GM23338 (cell line): ENCODE data around the gene IL36RN. TPM values are rescaled to one million over a fixed set of nuclear protein-coding genes. Genes with fewer than 3 reads are reported as not detected.

Experiments used
- ATAC-seq: fragments of 200-7000 bp; cut with Tn5 transposase; 3 replicates; pipeline ENCODE4 v1.9.1; 2020
- DNase-seq: peaks from one replicate; pipeline ENCODE4 v3.0.0-alpha.2; 2015; ENCODE audit warnings: low spot score
- H2AFZ ChIP-seq: fragments of 200-600 bp; sonication (generic); 2 replicates; pipeline ENCODE4 v1.8.0; 2016; ENCODE audit warnings: antibody characterized with exemption, mild to moderate bottlenecking, moderate library complexity
- H3F3A ChIP-seq: fragments of 200-600 bp; sonication (generic); replicated peaks from 2 replicates; pipeline ENCODE4 v1.8.0; 2017; ENCODE audit warnings: antibody characterized with exemption, mixed run types, low read depth
- H3K27ac ChIP-seq: fragments of 200-600 bp; sonication (generic); 2 replicates; pipeline ENCODE4 v1.6.1; 2016; ENCODE audit warnings: low read depth
- H3K27me3 ChIP-seq: fragments of 200-600 bp; sonication (generic); 2 replicates; pipeline ENCODE4 v1.8.0; 2016; ENCODE audit warnings: mild to moderate bottlenecking, mixed run types, moderate library complexity; ENCODE audit not compliant: insufficient read depth
- H3K36me3 ChIP-seq: fragments of 200-600 bp; sonication (generic); 2 replicates; pipeline ENCODE4 v1.8.0; 2016; ENCODE audit warnings: mild to moderate bottlenecking; ENCODE audit not compliant: insufficient read depth
- H3K4me1 ChIP-seq: fragments of 200-600 bp; sonication (generic); 2 replicates; pipeline ENCODE4 v1.8.0; 2016; ENCODE audit warnings: mild to moderate bottlenecking, moderate library complexity; ENCODE audit not compliant: insufficient read depth
- H3K4me2 ChIP-seq: fragments of 200-600 bp; sonication (generic); 2 replicates; pipeline ENCODE4 v1.7.1; 2017; ENCODE audit warnings: mixed run types
- H3K4me3 ChIP-seq: fragments of 200-600 bp; sonication (generic); 2 replicates; pipeline ENCODE4 v1.6.1; 2016; ENCODE audit warnings: mixed run types
- H3K79me2 ChIP-seq: fragments of 200-600 bp; sonication (generic); replicated peaks from 2 replicates; pipeline ENCODE4 v1.8.0; 2017; ENCODE audit warnings: mild to moderate bottlenecking; ENCODE audit not compliant: insufficient read depth
- H3K9me2 ChIP-seq: fragments of 200-600 bp; sonication (generic); 2 replicates; pipeline ENCODE4 v1.8.0; 2017; ENCODE audit not compliant: insufficient read depth
- H4K20me1 ChIP-seq: fragments of 200-600 bp; sonication (generic); replicated peaks from 2 replicates; pipeline ENCODE4 v1.8.0; 2017; ENCODE audit warnings: mild to moderate bottlenecking; ENCODE audit not compliant: insufficient read depth
- H3K27ac Mint-ChIP-seq: 2 replicates; pipeline ENCODE4 v1.8.0; 2020; ENCODE audit warnings: inconsistent platforms, mild to moderate bottlenecking, moderate library complexity, mixed read lengths
- H3K27me3 Mint-ChIP-seq: 3 replicates; pipeline ENCODE4 v1.8.0; 2022; ENCODE audit warnings: low read depth, mild to moderate bottlenecking, moderate library complexity, mixed read lengths, inconsistent platforms; ENCODE audit not compliant: insufficient read depth, poor library complexity
- H3K36me3 Mint-ChIP-seq: 3 replicates; pipeline ENCODE4 v1.8.0; 2021; ENCODE audit warnings: low read depth, mild to moderate bottlenecking, inconsistent platforms, moderate library complexity, mixed read lengths
- H3K4me1 Mint-ChIP-seq: 3 replicates; pipeline ENCODE4 v1.8.0; 2020; ENCODE audit warnings: mild to moderate bottlenecking, inconsistent platforms, mixed read lengths
- H3K4me3 Mint-ChIP-seq: 3 replicates; pipeline ENCODE4 v1.8.0; 2021; ENCODE audit warnings: moderate library complexity, mild to moderate bottlenecking, inconsistent platforms, mixed read lengths
- H3K9me3 Mint-ChIP-seq: 3 replicates; pipeline ENCODE4 v1.8.0; 2020; ENCODE audit warnings: moderate library complexity, mild to moderate bottlenecking, inconsistent platforms, mixed read lengths
- CTCF ChIP-seq, 2 experiments: fragments of 200-600 bp in 1 of 2; sonication (generic) in 1 of 2; conservative IDR thresholded peaks; 2 replicates each; pipeline versions ENCODE4 v1.5.1 to v1.6.1; 2016 to 2017; ENCODE audit warnings: antibody characterized with exemption in 2 of 2, low read depth in 2 of 2, mild to moderate bottlenecking in 2 of 2, moderate library complexity in 1 of 2
- ETS1 ChIP-seq: IDR thresholded peaks from 2 replicates; pipeline ENCODE4 v1.6.1; 2016; ENCODE audit warnings: antibody characterized with exemption
- NANOG ChIP-seq: IDR thresholded peaks from 2 replicates; pipeline ENCODE4 v1.6.1; 2016; ENCODE audit warnings: antibody characterized with exemption, borderline replicate concordance
- ZNF462 ChIP-seq: fragments of 250-450 bp; sonication (Bioruptor Pico); IDR thresholded peaks from 2 replicates; pipeline ENCODE4 v1.5.0; 2020; ENCODE audit warnings: mild to moderate bottlenecking, moderate library complexity
- polyA plus RNA-seq: library from polyadenylated mRNA; unstranded; fragments of >200 nt; fragmentation: Nextera tagmentation; extraction: Ambion mirVana; gene quantifications from 2 replicates; pipeline ENCODE4 v1.2.1, GENCODE V29; 2016
- total RNA-seq: library from RNA; depleted of rRNA; stranded (reverse); fragments of >200 nt; shearing (Covaris generic); gene quantifications from 2 replicates; pipeline ENCODE4 v1.2.3, GENCODE V29; 2014

IL36RN gene
- total and polyA plus RNA-seq, 2 experiments from 2014 or later: not detected

GRCh38 chr2:113091231-113091896 is 32.4 kb downstream of the IL36RN start:
- peaks cover 6% of the 10 kb centered on the region for H3K9me3 Mint-ChIP-seq
- Histone ChIP-seq H3K27me3 (no peaks in the 10 kb centered on the region), H3K4me2 (no peak overlapping the region), H3F3A (no peaks in the 10 kb centered on the region), H3K79me2 (no peaks in the 10 kb centered on the region), H3K4me3 (no peak overlapping the region), H3K4me1 (no peaks in the 10 kb centered on the region), H4K20me1 (no peaks in the 10 kb centered on the region), H3K36me3 (no peaks in the 10 kb centered on the region), H3K9me2 (no peaks in the 10 kb centered on the region; the same call in 1 of the 2 replicates), H2AFZ (no peak overlapping the region), H3K27ac (no peak overlapping the region)
- no peaks in the 10 kb centered on the region for H3K36me3 Mint-ChIP-seq
- no peak overlapping the region for H3K4me3 Mint-ChIP-seq
- H3K27me3 Mint-ChIP-seq: no peaks in the 10 kb centered on the region
- H3K4me1 Mint-ChIP-seq: no peaks in the 10 kb centered on the region
- no peak for DNase-seq
- ATAC-seq: no peak
- H3K27ac Mint-ChIP-seq: no peak overlapping the region
- no peak for TF ChIP-seq CTCF (conservative IDR thresholded peaks at IDR 0.05; ENCODE audit: low read depth in 2 of 2)
- TF ChIP-seq NANOG: no peak
- TF ChIP-seq ETS1: no peak
- no peak for TF ChIP-seq ZNF462
